CD14-positive monocyte (primary cell): Measurements from ENCODE around the gene CHMP2A. TPM values are rescaled to one million over a fixed set of nuclear protein-coding genes. Genes with fewer than 3 reads are reported as not detected.
A peak's percentile ranks its signal among the peaks of the same experiment; 100 is the strongest.

Source experiments
- DNase-seq, 3 donors: peaks; one replicate each; pipeline ENCODE4 v3.0.0-alpha.2; 2011 to 2022
- H2AFZ ChIP-seq: 2 replicates; pipeline ENCODE4 v1.6.0; 2012; ENCODE audit warnings: mild to moderate bottlenecking, low read depth, low read length, inconsistent platforms; ENCODE audit not compliant: insufficient read depth, poor library complexity, severe bottlenecking
- H3K27ac ChIP-seq, 2 donors: 1 replicate in 1 of 2; 2 replicates in 1 of 2; pipeline ENCODE4 v1.5.1; 2012 to 2013; ENCODE audit warnings: low read length in 2 of 2, control low read depth in 1 of 2, inconsistent platforms in 1 of 2, low read depth in 1 of 2, mild to moderate bottlenecking in 1 of 2
- H3K27me3 ChIP-seq, 2 donors: one replicate each; pipeline versions ENCODE4 v1.6.0 to v1.6.1; 2011 to 2013; ENCODE audit warnings: low read length in 2 of 2; ENCODE audit not compliant: control insufficient read depth in 2 of 2, insufficient read depth in 2 of 2
- H3K36me3 ChIP-seq, 2 donors: replicated peaks in 1 of 2; 1 replicate in 1 of 2; 2 replicates in 1 of 2; pipeline versions ENCODE4 v1.5.1 to v1.6.1; 2012 to 2013; ENCODE audit warnings: low read length in 2 of 2, control low read depth in 1 of 2, inconsistent platforms in 1 of 2, mild to moderate bottlenecking in 1 of 2; ENCODE audit not compliant: insufficient read depth in 2 of 2, control insufficient read depth in 1 of 2
- H3K4me1 ChIP-seq, 2 donors: 1 replicate in 1 of 2; 2 replicates in 1 of 2; pipeline versions ENCODE4 v1.5.1 to v1.6.1; 2012 to 2013; ENCODE audit warnings: low read length in 2 of 2, control low read depth in 1 of 2, inconsistent platforms in 1 of 2, mild to moderate bottlenecking in 1 of 2, moderate library complexity in 1 of 2; ENCODE audit not compliant: insufficient read depth in 2 of 2, control insufficient read depth in 1 of 2
- H3K4me2 ChIP-seq: replicated peaks from 2 replicates; pipeline ENCODE3; 2012; ENCODE audit warnings: low read length, moderate library complexity, mild to moderate bottlenecking; ENCODE audit not compliant: poor library complexity, severe bottlenecking; ENCODE audit errors: extremely low read depth
- H3K4me3 ChIP-seq, 3 experiments: fragments of 200-600 bp in 1 of 3; sonication (generic) in 1 of 3; replicated peaks in 1 of 3; 1 replicate in 2 of 3; 2 replicates in 1 of 3; pipeline ENCODE4 v1.5.1; 2011 to 2013; ENCODE audit warnings: low read length in 3 of 3, mild to moderate bottlenecking in 3 of 3, control low read depth in 2 of 3, low read depth in 2 of 3, inconsistent platforms in 1 of 3, moderate library complexity in 1 of 3
- H3K79me2 ChIP-seq: 2 replicates; pipeline ENCODE4 v1.6.0; 2012; ENCODE audit warnings: mild to moderate bottlenecking, control low read depth, inconsistent platforms, low read length, moderate library complexity; ENCODE audit not compliant: insufficient read depth
- H3K9ac ChIP-seq: 2 replicates; pipeline ENCODE4 v1.6.0; 2017; ENCODE audit warnings: low read length, mild to moderate bottlenecking; ENCODE audit not compliant: insufficient read depth, poor library complexity, severe bottlenecking
- H3K9me3 ChIP-seq, 2 donors: replicated peaks in 1 of 2; 1 replicate in 1 of 2; 2 replicates in 1 of 2; pipeline versions ENCODE4 v1.5.1 to v1.6.1; 2012 to 2013; ENCODE audit warnings: low read length in 2 of 2, control low read depth in 1 of 2; ENCODE audit not compliant: control insufficient read depth in 1 of 2, insufficient read depth in 1 of 2
- H4K20me1 ChIP-seq: 2 replicates; pipeline ENCODE4 v1.6.0; 2012; ENCODE audit warnings: mild to moderate bottlenecking, low read length, control low read depth, moderate library complexity; ENCODE audit not compliant: insufficient read depth
- H3K27ac Mint-ChIP-seq, 7 donors: one replicate each; pipeline ENCODE4 v1.8.0; 2020; ENCODE audit warnings: mild to moderate bottlenecking in 7 of 7, mixed read lengths in 7 of 7, moderate library complexity in 6 of 7, inconsistent platforms in 2 of 7
- H3K27me3 Mint-ChIP-seq, 3 donors: one replicate each; pipeline ENCODE4 v1.8.0; 2021 to 2022; ENCODE audit warnings: low read depth in 3 of 3, mild to moderate bottlenecking in 3 of 3, mixed read lengths in 3 of 3, moderate library complexity in 3 of 3, inconsistent platforms in 1 of 3
- H3K36me3 Mint-ChIP-seq, 2 donors: one replicate each; pipeline ENCODE4 v1.8.0; 2020; ENCODE audit warnings: mixed read lengths in 2 of 2, inconsistent platforms in 1 of 2, mild to moderate bottlenecking in 1 of 2
- H3K4me1 Mint-ChIP-seq: one replicate; pipeline ENCODE4 v1.8.0; 2020; ENCODE audit warnings: mild to moderate bottlenecking, mixed read lengths
- H3K4me3 Mint-ChIP-seq, 2 donors: one replicate each; pipeline ENCODE4 v1.8.0; 2020; ENCODE audit warnings: mild to moderate bottlenecking in 2 of 2, mixed read lengths in 2 of 2, moderate library complexity in 1 of 2
- H3K9me3 Mint-ChIP-seq, 7 donors: one replicate each; pipeline ENCODE4 v1.8.0; 2020 to 2022; ENCODE audit warnings: mixed read lengths in 7 of 7, mild to moderate bottlenecking in 6 of 7, moderate library complexity in 6 of 7, inconsistent platforms in 2 of 7
- CTCF ChIP-seq: fragments of 200-600 bp; IDR thresholded peaks from one replicate; pipeline ENCODE4 v1.8.0; 2022; ENCODE audit warnings: antibody characterized with exemption, mild to moderate bottlenecking
- WGBS: methylation state at CpG from one replicate; pipeline ENCODE4 v1.1.5; 2013; ENCODE audit warnings: missing lambda C conversion rate; ENCODE audit not compliant: insufficient coverage; 5-methylcytosine and 5-hydroxymethylcytosine counted together
- intact Hi-C, 2 donors: fragments of 100-400 bp; cut with micrococcal nuclease; formaldehyde crosslinking; loops; one replicate each; pipeline versions ENCODE4 v1.15.0 to v1.15.1; 2023
- polyA plus RNA-seq, 3 donors: library from polyadenylated mRNA; depleted of rRNA in 1 of 3; unstranded in 2 of 3; stranded (reverse) in 1 of 3; fragments of 300-500 nt in 2 of 3; fragments of >200 nt in 1 of 3; fragmentation: Illumina TruSeq in 2 of 3; gene quantifications; 1 replicate in 2 of 3; 2 replicates in 1 of 3; pipeline ENCODE4 v1.2.3, GENCODE V29; 2012 to 2021

The CHMP2A gene
- polyA plus RNA-seq, 3 donors, result 228 to 323 (median 290) TPM

- Mint-ChIP-seq H3K4me1 (peaks cover 73% of the 10 kb centered on the region), H3K9me3 (peaks cover 0 to 16% (median 7%) of the 10 kb centered on the region in 7 donors), H3K36me3 (peaks cover 20 to 24% of the 10 kb centered on the region in 2 donors), H3K27me3 (peaks cover 30 to 31% (median 31%) of the 10 kb centered on the region in 3 donors), H3K27ac (peak overlapping the region; percentile 98 to 100 (median 99)), H3K4me3 (peak overlapping the region; percentile 94 to 96)
- H3K4me1 ChIP-seq, result peaks cover 68 to 79% of the 10 kb centered on the region in 2 donors
- under 1% methylated on average over 71 of the region's 76 CpGs for WGBS
- peak overlapping the region; percentile 85 for H2AFZ ChIP-seq
- peak overlapping the region; percentile 97 to 98 for H3K27ac ChIP-seq
- H3K4me3 ChIP-seq, result peak overlapping the region; percentile 53 to 95 (median 71)
- DNase-seq, result peak; percentile 97 to 99 (median 98)
- H3K36me3 ChIP-seq, result peaks cover 14 to 20% of the 10 kb centered on the region in 2 donors
- peaks cover 41% of the 10 kb centered on the region for H3K79me2 ChIP-seq
- peak overlapping the region; percentile 94 for H3K9ac ChIP-seq
- peaks cover 12% of the 10 kb centered on the region for H4K20me1 ChIP-seq
- no peak for TF ChIP-seq CTCF
- H3K9me3 ChIP-seq, result peaks cover 0 to 11% of the 10 kb centered on the region in 2 donors
- peak overlapping the region; percentile 99 for H3K4me2 ChIP-seq
- intact Hi-C loops, result loop anchor here in 1 of 2 donors (1.0 to 2.0 kb wide), 2 partner anchors 14 to 15 kb away; partner anchors contain the start of genes MZF1 and TRIM28
- peaks cover 17 to 31% of the 10 kb centered on the region in 2 donors for H3K27me3 ChIP-seq
Measured at GRCh38 chr19:58558623-58559274, 3.8 kb upstream of the CHMP2A start.

DNA sequence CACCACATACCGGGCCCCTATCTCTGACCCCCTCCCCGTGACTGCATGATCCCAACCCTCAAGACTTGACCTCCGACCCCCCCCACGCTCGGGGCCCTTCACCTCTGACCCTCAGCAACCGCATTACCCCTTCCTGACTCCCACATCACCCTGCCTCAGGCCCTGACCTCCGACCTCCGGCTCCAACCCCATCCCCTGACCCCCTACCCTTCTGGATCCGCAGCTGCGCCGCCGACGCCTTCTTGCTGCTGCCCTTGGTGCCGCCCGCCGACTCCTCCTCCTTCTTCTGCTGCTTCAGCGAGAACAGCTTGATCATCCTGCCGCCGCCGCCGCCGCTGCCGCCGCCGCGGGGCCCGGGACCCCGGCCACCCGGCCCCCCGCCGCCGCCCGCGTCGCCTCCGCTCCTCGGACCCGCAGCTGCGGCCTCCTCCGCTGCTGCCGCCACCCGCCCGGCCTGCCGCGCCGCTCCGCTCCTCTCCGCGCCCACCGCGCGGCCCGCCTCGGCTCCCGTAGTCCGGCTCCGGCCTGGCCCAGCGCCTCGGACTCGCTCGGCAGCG is 3.2 kb upstream of the CHMP2A start, which contains the start of gene UBE2M:
UBE2M (minus strand) TSS at position 546 of the 557 bp plus-strand sequence; CDS start at position 316, 230 bp downstream.
- peak; percentile 21 to 58 (median 39) for DNase-seq
- Mint-ChIP-seq H3K27me3 (peaks cover 24 to 25% (median 25%) of the 10 kb centered on the region in 3 donors), H3K4me1 (peaks cover 71% of the 10 kb centered on the region), H3K4me3 (peak within 1 kb of the TSS; percentile 94 to 96), H3K9me3 (peaks cover 0 to 14% (median 5%) of the 10 kb centered on the region in 7 donors), H3K36me3 (peaks cover 26% of the 10 kb centered on the region in 2 donors), H3K27ac (peak within 1 kb of the TSS; percentile 98 to 100 (median 99))
- peak within 1 kb of the TSS; percentile 99 for H3K4me2 ChIP-seq
- peak within 1 kb of the TSS; percentile 94 for H3K9ac ChIP-seq
- peaks cover 0 to 5% of the 10 kb centered on the region in 2 donors for H3K9me3 ChIP-seq
- peaks cover 7% of the 10 kb centered on the region for H4K20me1 ChIP-seq
- H3K27me3 ChIP-seq, result peaks cover 12 to 25% of the 10 kb centered on the region in 2 donors
- H2AFZ ChIP-seq, result peak within 1 kb of the TSS; percentile 85
- WGBS, result under 1% methylated on average over 61 of the region's 62 CpGs
- peaks cover 66 to 77% of the 10 kb centered on the region in 2 donors for H3K4me1 ChIP-seq
- H3K4me3 ChIP-seq, result peak within 1 kb of the TSS; percentile 81 to 95 (median 82)
- intact Hi-C loops, result loop anchor here in 1 of 2 donors (2.0 kb wide), 1 partner anchor 13 kb away; the partner anchor contains the start of gene TRIM28
- H3K27ac ChIP-seq, result peak within 1 kb of the TSS; percentile 97 to 98
- H3K36me3 ChIP-seq, result peaks cover 19 to 26% of the 10 kb centered on the region in 2 donors
- peaks cover 46% of the 10 kb centered on the region for H3K79me2 ChIP-seq
- no peak for TF ChIP-seq CTCF
